A673 (cell line): ENCODE data around the gene SLC9A5. TPM values are rescaled to one million over a fixed set of nuclear protein-coding genes. Genes with fewer than 3 reads are reported as not detected.

Source experiments
- BruUV-seq: library from RNA; stranded (reverse); fragments of 400-500 nt; replicated peaks from 2 replicates; lab custom pipeline; 2021; lab: Mats Ljungman, UMichigan
- CTCF ChIA-PET: fragments of 300-600 bp; sonication (Branson Sonifier 250); formaldehyde crosslinking; loops from one replicate; lab custom pipeline; 2022; ENCODE audit warnings: antibody characterized with exemption; lab: Charles Lee
- POLR2A ChIA-PET: fragments of 300-600 bp; sonication (Branson Sonifier 250); formaldehyde crosslinking; loops from one replicate; lab custom pipeline; 2022; ENCODE audit warnings: antibody characterized with exemption; ENCODE audit not compliant: low non-redundant PET; lab: Charles Lee
- DNase-seq: peaks from one replicate; pipeline ENCODE4 v3.0.0-alpha.2; 2015; ENCODE audit warnings: low spot score
- H3K27ac ChIP-seq: fragments of 200-600 bp; sonication (generic); 2 replicates; pipeline ENCODE4 v1.5.1; 2016; ENCODE audit warnings: mixed run types, low read depth, mild to moderate bottlenecking, mixed read lengths, antibody characterized with exemption, low read length; ENCODE audit not compliant: poor library complexity, severe bottlenecking
- H3K27me3 ChIP-seq: fragments of 200-600 bp; sonication (generic); replicated peaks from 2 replicates; pipeline ENCODE4 v1.6.1; 2017; ENCODE audit warnings: mixed run types, low read depth, mild to moderate bottlenecking, mixed read lengths, antibody characterized with exemption, low read length; ENCODE audit not compliant: insufficient read depth, poor library complexity
- H3K36me3 ChIP-seq: fragments of 200-600 bp; sonication (generic); 2 replicates; pipeline ENCODE4 v1.6.1; 2016; ENCODE audit warnings: mixed run types, mild to moderate bottlenecking, mixed read lengths, antibody characterized with exemption, low read length; ENCODE audit not compliant: insufficient read depth, poor library complexity, severe bottlenecking
- H3K4me1 ChIP-seq: fragments of 200-600 bp; sonication (generic); 2 replicates; pipeline ENCODE4 v1.6.1; 2017; ENCODE audit warnings: mixed run types, mild to moderate bottlenecking, mixed read lengths, antibody characterized with exemption, low read length; ENCODE audit not compliant: insufficient read depth, poor library complexity, severe bottlenecking
- H3K4me3 ChIP-seq: fragments of 200-600 bp; sonication (generic); 2 replicates; pipeline ENCODE4 v1.5.1; 2016; ENCODE audit warnings: low read depth, mixed run types, mild to moderate bottlenecking, mixed read lengths, low read length; ENCODE audit not compliant: poor library complexity, severe bottlenecking
- H3K9me3 ChIP-seq: fragments of 200-600 bp; sonication (generic); 2 replicates; pipeline ENCODE4 v1.6.1; 2016; ENCODE audit warnings: mixed run types, low read depth, mild to moderate bottlenecking, mixed read lengths, antibody characterized with exemption, low read length; ENCODE audit not compliant: poor library complexity, severe bottlenecking
- CTCF ChIP-seq: fragments of 300-800, 200-600 bp; sonication (generic); conservative IDR thresholded peaks from 2 replicates; pipeline ENCODE4 v1.5.1; 2017; ENCODE audit warnings: low read depth, mild to moderate bottlenecking, antibody characterized with exemption, low read length, moderate library complexity, mixed read lengths
- EZH2 ChIP-seq: fragments of 200-600 bp; sonication (generic); IDR thresholded peaks from 2 replicates; pipeline ENCODE4 v1.6.1; 2017; ENCODE audit warnings: borderline replicate concordance, low read depth, mild to moderate bottlenecking, mixed read lengths, antibody characterized with exemption, low read length; ENCODE audit not compliant: poor library complexity, severe bottlenecking
- intact Hi-C: fragments of 100-400 bp; cut with micrococcal nuclease; formaldehyde crosslinking; loops from one replicate; pipeline ENCODE4 v1.10.0; 2022; ENCODE audit not compliant: unreplicated experiment
- total RNA-seq: library from RNA; stranded (reverse); gene quantifications from 2 replicates; pipeline ENCODE4 v1.2.3, GENCODE V29; 2021

Gene SLC9A5
- total RNA-seq, 1 experiment from 2014 or later = 2.4 TPM

- POLR2A ChIA-PET = no interaction called here
- H3K27me3 ChIP-seq = no peaks in the 10 kb centered on the region
- CTCF ChIA-PET = no interaction called here
- no peak for DNase-seq
- no TSS peak for BruUV-seq
- intact Hi-C loops = no loop called here
- TF ChIP-seq EZH2 = no peak
- TF ChIP-seq CTCF = no peak
- H3K4me3 ChIP-seq = no peak overlapping the region
- H3K27ac ChIP-seq = no peak overlapping the region
- no peaks in the 10 kb centered on the region for H3K9me3 ChIP-seq
- H3K4me1 ChIP-seq = no peaks in the 10 kb centered on the region
- H3K36me3 ChIP-seq = no peaks in the 10 kb centered on the region
These were observed 19.4 kb downstream of the SLC9A5 start for GRCh38 chr16:67268136-67268579.

- POLR2A ChIA-PET = no interaction called here
- no peak for DNase-seq
- H3K36me3 ChIP-seq = no peaks in the 10 kb centered on the region
- no peak for TF ChIP-seq EZH2
- no peak for TF ChIP-seq CTCF
- H3K4me3 ChIP-seq = no peak overlapping the region
- intact Hi-C loops = no loop called here
- H3K4me1 ChIP-seq = no peaks in the 10 kb centered on the region
- no peaks in the 10 kb centered on the region for H3K27me3 ChIP-seq
- CTCF ChIA-PET = no interaction called here
- H3K9me3 ChIP-seq = no peaks in the 10 kb centered on the region
- BruUV-seq = no TSS peak
- no peak overlapping the region for H3K27ac ChIP-seq
These were observed 21.0 kb downstream of the SLC9A5 start for GRCh38 chr16:67269766-67270165.

GRCh38 chr16:67270931-67271338 is 22.2 kb downstream of the SLC9A5 start:
- ChIA-PET CTCF (no interaction called here), POLR2A (no interaction called here)
- H3K4me3 ChIP-seq = no peak overlapping the region

More at GRCh38 chr16:67270931-67271338, 22.2 kb downstream of the SLC9A5 start:
- no peak for DNase-seq
- H3K27ac ChIP-seq = no peak overlapping the region
- no peaks in the 10 kb centered on the region for H3K36me3 ChIP-seq
- TF ChIP-seq EZH2 = no peak
- no peak for TF ChIP-seq CTCF
- no peaks in the 10 kb centered on the region for H3K27me3 ChIP-seq
- intact Hi-C loops = no loop called here
- H3K4me1 ChIP-seq = no peaks in the 10 kb centered on the region
- no peaks in the 10 kb centered on the region for H3K9me3 ChIP-seq
- no TSS peak for BruUV-seq
